NCI-H146 (cell line): ENCODE results near the gene C13orf46.

Experiments used
- DNase-seq: peaks from one replicate; lab custom pipeline; 2025; lab: John Stamatoyannopoulos, UW

C13orf46 gene

DNA sequence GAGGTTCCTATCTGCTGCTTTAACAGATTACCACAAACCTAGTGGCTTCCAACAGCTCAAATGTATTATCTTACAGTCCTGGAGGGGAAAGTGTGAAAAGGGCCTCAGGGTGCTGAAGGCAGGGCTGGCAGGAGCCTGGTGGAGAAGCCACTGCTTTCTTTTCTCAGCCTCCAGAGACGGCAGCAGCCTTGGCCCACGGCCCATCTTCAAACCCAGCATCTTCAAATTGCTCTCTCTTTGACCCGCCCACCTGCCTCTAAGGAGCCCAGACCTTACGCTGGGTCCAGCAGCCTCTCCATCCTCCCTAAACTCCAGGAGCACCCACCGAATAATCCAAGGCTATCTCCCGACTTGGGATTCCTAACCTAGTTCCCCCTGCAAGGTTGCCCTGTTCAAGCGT lies 35.6 kb downstream of the C13orf46 start:
- no peak for DNase-seq

GRCh38 chr13:113937527-113938180 lies 36.2 kb downstream of the C13orf46 start:
- no peak for DNase-seq

GRCh38 chr13:113937073-113937472 lies 36.8 kb downstream of the C13orf46 start:
- DNase-seq, result no peak

DNA sequence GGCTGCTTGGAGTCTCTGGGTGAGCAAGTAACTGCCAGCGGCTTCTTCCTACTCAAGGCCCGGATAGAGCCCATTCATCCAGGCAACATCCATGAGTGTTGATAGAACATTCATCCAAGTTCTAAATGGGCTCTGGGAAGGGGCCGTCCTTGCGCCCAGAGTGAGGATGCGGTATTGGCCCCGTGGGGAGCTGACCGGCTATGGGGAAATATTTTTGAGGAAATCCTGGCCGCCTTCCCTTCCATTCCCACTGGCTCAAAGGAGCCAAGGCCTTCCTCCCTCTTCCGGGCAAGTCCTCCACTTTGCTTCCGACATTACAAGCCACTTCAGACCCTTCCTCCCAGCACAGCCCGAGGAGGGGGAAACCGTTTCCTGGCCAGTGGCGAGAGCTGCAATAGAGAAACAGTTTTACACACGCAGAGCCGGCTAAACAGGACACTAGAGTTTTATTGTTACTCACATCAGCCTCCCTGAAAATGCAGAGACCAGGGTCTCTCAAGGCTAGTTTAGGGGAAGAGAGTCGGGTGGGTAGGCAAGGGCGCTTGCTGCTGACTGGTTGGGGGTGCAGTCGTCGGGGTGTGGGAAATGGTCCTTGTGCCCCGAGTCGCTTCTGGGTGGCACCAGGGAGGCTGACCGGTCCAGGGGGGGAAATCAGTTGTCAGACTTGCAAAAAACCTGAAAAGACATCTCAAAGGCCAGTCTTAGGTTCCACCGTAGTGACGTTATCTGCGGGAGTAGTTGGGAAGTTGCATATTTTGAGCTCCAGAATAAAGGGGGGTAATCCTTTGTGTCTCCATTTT lies 37.5 kb downstream of the C13orf46 start:
- DNase-seq, result no peak

- DNase-seq, result peak; percentile 60
Measured at GRCh38 chr13:113935001-113935844, 38.7 kb downstream of the C13orf46 start.

DNA sequence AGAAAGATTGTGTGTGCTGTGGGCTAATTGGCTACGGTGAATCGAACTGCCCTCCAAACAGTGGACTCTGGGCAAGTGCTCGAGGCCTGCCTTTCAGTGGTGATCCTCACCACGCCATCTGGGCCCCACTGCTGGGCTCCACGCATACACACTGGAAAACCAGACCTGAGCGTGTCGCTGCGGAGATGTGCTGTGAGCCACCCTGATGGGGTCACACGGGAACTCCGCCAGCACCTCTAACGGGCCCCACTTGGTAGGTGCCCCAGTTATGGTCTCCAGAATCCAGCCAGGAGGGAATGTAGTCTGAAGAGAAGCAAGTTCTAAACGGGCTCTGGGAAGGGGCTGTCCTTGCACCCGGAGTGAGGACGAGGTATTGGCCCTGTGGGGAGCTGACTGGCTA lies 39.3 kb downstream of the C13orf46 start:
- DNase-seq, result no peak

- DNase-seq, result no peak
Measured at GRCh38 chr13:113933901-113934300, 40.0 kb downstream of the C13orf46 start.

DNA sequence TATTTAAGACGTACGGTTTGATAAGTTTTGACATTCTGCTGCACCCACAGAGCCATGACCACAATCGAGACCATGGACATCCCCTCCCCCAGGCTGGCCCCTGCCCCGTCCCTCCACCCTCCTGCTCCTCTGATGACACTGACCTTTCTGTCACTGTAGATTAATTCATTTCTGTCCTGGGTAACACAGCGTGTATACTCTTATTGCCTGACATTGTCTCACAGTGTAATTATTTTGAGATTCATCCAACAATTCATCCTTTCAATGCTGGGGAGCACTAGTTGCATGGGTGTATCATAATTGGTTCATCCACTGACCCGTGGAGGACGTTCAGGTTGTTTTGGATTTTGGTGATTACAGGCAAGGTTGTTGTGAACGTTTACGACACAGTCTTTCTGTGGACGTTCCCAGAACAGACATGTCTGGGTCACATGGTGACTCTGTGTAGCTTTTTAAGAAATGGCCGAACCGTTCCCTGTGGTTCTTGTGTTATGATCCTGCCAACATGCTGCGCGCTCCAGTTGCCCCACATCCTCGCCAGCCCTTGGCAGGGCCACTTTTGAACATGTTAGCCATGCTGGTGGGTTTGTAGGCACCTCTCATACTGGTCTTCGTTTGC lies 41.9 kb downstream of the C13orf46 start:
- no peak for DNase-seq

GRCh38 chr13:113930671-113931637 lies 42.9 kb downstream of the C13orf46 start:
- no peak for DNase-seq

DNA sequence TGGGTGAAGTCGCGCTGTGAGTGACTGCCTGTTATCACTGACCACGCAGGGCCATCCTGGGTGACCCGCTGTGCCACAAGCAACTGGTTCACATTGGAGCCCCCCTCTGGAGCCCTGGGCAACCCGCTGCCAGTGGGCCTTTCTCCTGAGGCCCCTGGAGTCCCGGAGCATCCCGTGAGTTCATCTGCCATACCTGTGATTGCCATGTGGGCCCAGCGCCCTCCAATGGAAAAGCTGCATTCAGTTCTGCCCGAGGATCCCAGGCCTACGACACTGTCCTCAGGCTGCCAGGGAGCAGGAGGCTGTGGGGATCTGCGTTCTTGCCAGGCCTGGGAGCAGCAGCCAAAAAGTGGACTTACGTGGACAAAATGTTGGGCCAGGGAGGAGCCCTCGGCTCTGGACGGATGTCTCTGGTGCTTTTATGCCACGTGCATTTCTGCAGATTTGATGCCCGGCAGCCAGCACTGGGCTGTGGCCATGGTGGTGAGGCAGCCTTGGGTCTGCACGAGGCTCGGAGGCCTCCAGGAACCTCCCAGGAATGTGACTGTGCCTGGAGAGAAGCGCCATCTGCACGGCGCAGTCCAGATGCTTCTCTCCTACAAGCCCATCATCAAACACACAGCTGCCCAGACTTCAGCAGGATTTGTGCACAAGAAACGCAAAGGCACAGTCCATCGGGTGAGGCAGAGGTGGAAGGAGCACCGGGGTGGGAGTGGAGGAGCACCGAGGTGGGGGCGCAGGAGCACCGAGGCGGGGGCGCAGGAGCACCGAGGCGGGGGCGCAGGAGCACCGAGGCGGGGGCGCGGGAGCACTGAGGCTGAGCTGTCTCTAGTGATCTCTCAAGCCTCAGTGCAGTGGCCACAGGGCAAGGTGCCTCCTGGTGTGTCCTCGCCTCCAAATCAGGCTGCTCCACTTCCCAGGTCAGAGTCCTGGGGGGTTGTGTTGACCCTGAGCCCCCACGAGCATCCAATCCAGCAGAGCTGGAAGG lies 44.0 kb downstream of the C13orf46 start:
- no peak for DNase-seq

DNA sequence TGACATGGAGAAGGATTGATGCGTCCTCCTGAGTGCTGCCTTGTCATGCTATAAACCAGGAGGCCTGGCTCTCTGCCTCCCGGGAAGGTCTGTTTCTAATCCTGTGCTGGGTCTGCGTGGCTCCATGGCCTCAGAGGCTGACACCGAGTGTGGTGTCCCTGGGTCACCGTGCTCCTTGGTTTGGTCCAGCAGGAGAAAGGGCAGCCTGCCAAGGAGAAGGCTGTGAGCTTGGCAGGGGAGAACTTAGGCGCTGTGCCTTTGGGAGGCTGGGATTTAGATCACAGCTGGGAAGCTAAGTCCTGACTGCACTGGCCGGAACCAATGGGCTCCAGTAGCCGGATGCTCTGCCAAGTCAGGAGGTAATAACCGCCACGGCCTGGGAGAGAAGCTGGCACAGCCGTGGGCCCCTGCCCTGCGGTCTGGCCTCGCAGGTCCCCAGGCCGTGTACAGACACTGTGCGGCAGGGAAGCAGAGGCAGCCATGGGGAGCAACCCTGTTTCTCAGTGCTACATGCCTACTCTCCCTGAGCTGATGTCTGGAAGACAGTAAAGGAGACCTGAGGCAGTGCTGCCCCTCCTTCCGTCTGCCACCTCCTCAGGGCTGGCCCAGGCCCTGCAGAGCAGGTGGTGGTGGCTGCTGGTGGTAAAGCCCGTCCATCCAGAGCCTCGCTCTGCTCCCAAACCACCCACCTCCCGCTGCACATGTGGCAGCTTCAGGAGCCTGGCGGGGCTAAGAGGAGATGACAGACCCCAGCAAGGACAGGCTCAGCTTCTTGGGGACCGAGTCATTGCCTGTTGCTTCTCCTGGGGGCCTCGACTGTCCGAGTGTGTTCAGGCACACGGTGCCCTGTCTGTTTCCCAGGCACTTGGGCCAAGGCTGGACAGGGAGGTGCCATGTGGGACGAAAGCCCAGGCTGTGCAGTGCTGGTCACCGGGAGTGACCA lies 44.9 kb downstream of the C13orf46 start:
- no peak for DNase-seq

GRCh38 chr13:113927661-113928581 lies 46.0 kb downstream of the C13orf46 start:
- no peak for DNase-seq

DNA sequence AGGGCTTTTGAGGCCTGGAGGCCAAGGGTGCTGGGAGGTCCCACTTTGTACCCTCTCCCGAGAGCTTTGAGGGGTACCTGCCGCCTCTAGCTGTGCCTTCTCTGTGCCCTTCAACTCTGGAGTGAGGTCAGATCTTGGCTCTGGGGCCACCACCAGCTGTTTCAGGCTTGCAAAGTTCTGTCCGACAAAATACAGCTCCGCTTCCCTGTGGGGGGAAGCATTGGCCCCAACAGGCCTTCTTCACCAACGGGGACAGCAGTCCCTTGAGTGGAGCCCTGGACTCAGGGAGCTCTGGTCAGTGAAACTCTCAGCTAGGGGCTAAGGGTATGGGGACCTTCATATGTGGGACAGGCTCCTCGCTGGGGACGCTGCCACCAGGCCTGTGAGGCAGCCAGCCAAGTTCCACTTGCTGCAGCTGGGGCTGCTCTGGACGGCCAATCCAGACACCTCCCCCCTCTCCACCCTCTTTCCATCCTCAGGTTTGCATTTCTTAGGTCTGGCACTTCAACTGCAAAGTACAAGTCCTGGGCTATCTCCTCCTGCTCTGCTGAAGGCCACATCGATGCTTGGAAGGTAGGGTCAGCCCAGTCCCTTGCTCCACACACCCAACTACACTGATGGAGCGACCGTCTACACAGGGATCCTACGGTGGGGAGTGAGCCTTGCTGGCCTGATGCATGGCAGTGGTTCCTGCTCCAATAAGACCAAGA lies 46.8 kb downstream of the C13orf46 start:
- DNase-seq, result no peak

DNA sequence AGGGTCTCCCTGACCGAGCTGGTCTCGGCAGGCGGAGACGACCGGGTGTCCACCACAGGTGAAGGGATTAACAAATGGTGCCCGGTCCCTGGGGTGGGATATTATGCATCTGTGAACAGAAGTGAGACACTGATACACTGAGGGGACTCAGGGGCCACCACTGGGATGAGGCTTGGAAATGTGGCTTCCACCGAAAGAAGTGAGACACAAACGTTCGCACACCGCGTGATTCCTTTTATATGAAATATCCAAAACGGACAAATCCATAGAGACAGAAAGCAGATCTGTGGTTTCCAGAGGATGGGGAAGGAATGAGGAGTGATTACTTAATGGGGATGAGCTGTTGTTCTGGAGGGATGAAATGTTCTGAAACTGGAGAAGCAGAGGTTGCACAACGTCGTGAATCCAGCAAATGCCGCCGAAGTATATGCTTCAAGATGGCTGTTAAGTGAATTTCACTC lies 47.5 kb downstream of the C13orf46 start:
- DNase-seq, result no peak

- no peak for DNase-seq
Measured at GRCh38 chr13:113924184-113924901, 49.5 kb downstream of the C13orf46 start.
